Hepatocyte (in vitro differentiated cells): Measurements from ENCODE around the gene KIF6.

Experiments used
- EZH2 ChIP-seq: fragments of 200-600 bp; sonication (generic); IDR thresholded peaks from 2 replicates; pipeline ENCODE4 v1.6.1; 2016; ENCODE audit warnings: antibody characterized with exemption, mild to moderate bottlenecking, borderline replicate concordance
- EZH2phosphoT487 ChIP-seq: fragments of 200-600 bp; sonication (generic); IDR thresholded peaks from one replicate; pipeline ENCODE4 v1.6.1; 2018; ENCODE audit warnings: antibody characterized with exemption, mild to moderate bottlenecking, low read depth, moderate library complexity; ENCODE audit not compliant: unreplicated experiment, severe bottlenecking

DNA sequence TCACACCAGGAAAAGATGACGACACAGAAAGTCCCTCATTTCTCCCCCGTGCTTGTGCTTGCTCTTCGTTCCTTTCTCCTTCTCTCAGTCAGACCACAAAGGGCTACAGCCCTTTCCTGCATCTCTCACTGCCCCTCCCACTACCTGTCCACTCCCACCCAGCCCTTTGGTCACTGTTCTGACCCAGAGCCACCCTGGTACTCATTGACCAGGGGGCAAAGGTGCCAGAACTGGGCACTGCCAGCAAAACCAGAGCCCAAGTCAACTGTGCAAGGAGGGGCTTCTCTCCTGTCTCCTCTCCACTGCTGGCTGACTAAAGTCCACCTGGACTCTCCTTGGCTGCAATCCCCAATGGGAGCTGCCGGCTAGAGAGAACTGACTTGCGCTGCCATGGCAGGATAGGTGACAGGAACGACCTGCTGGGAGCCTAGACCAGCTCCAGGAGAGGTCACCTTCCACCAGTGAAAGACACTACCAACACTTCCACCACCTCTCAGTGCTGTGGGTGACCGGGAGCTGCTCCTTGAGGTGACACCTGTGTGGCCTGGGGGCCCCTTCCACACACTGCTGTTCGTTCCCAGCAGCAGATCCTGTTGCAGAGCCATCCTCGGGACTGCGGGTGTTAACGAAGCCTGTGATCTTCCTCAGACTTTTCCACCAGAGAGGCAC is 443.8 kb downstream of the KIF6 start:
- no peak for TF ChIP-seq EZH2
- TF ChIP-seq EZH2phosphoT487: no peak
